Spleen (tissue), 7 donors: ENCODE data around the gene DBI.

Experiments used
- CTCF ChIP-seq, 11 experiments: fragments of 200-600 bp in 7 of 11; fragments of 450-650 bp in 4 of 11; sonication (generic) in 4 of 11; IDR thresholded peaks in 8 of 11; conservative IDR thresholded peaks in 3 of 11; 1 replicate in 7 of 11; 2 replicates in 4 of 11; pipeline versions ENCODE4 v1.4.0 to v1.8.0; 2016 to 2021; ENCODE audit warnings: antibody characterized with exemption in 11 of 11, inconsistent platforms in 4 of 11, mild to moderate bottlenecking in 1 of 11
- POLR2A ChIP-seq, 3 donors: fragments of 450-650 bp; IDR thresholded peaks; one replicate each; pipeline ENCODE4 v1.5.1; 2017; ENCODE audit warnings: antibody characterized with exemption in 3 of 3, mild to moderate bottlenecking in 1 of 3
- POLR2AphosphoS5 ChIP-seq, 3 donors: sonication (generic); formaldehyde crosslinking; IDR thresholded peaks; one replicate each; pipeline ENCODE4 v1.5.1; 2017; ENCODE audit warnings: antibody characterized with exemption in 3 of 3
- donor health status: DM: no; HTN: no; CAD: no; lungs with moderate emphysema.
- donor health status: DM: no; HTN: no; CAD: no.
- donor health status: DM: no; HTN: no; CAD: no.

- TF ChIP-seq POLR2A (IDR thresholded peaks at IDR 0.05) (no peak), CTCF (IDR thresholded peaks at IDR 0.05 in 8 of 11, conservative IDR thresholded peaks at IDR 0.05 in 3 of 11) (no peak), POLR2AphosphoS5 (IDR thresholded peaks at IDR 0.05) (no peak)
Observed at GRCh38 chr2:119383410-119384140, 16.8 kb downstream of the DBI start.
